Dedifferentiated amniotic fluid mesenchymal stem cell (primary cell): Measurements from ENCODE around the gene ICAM1.

Experiments
- DNase-seq: peaks from one replicate; pipeline ENCODE4 v3.0.0-alpha.2; 2016; ENCODE audit errors: extremely low spot score

Gene ICAM1

GRCh38 chr19:10321417-10321797 is 50.5 kb downstream of the ICAM1 start:
- DNase-seq = no peak

GRCh38 chr19:10321874-10322835 is 51.2 kb downstream of the ICAM1 start:
- no peak for DNase-seq

GRCh38 chr19:10325732-10326131 is 54.8 kb downstream of the ICAM1 start:
- no peak for DNase-seq

GRCh38 chr19:10327793-10328192 is 56.9 kb downstream of the ICAM1 start:
- no peak for DNase-seq

- DNase-seq = no peak
These were observed 57.9 kb downstream of the ICAM1 start for GRCh38 chr19:10328558-10329429.

GRCh38 chr19:10329555-10329954 is 58.6 kb downstream of the ICAM1 start:
- no peak for DNase-seq

GRCh38 chr19:10332158-10332964 is 61.4 kb downstream of the ICAM1 start:
- no peak for DNase-seq

- DNase-seq = peak; percentile 96
These were observed 62.2 kb downstream of the ICAM1 start, which contains the start of gene RAVER1 for GRCh38 chr19:10332965-10333757. Gene RAVER1, minus strand, starts transcription at chr19:10333529. Its CDS starts 22 bp downstream, at chr19:10333507.

- no peak for DNase-seq
These were observed 63.1 kb downstream of the ICAM1 start for GRCh38 chr19:10333758-10334587.

GRCh38 chr19:10334588-10335351 is 63.9 kb downstream of the ICAM1 start:
- DNase-seq = peak; percentile 90

- no peak for DNase-seq
These were observed 64.5 kb downstream of the ICAM1 start for GRCh38 chr19:10335352-10335985.
